GM10847 (cell line): ENCODE data around the gene KLHDC9.

ENCODE experiments used
- POLR2A ChIP-seq: IDR thresholded peaks from 2 replicates; pipeline ENCODE4 v1.6.1; 2011; ENCODE audit not compliant: insufficient read length; ENCODE audit errors: extremely low read depth

Gene KLHDC9

DNA sequence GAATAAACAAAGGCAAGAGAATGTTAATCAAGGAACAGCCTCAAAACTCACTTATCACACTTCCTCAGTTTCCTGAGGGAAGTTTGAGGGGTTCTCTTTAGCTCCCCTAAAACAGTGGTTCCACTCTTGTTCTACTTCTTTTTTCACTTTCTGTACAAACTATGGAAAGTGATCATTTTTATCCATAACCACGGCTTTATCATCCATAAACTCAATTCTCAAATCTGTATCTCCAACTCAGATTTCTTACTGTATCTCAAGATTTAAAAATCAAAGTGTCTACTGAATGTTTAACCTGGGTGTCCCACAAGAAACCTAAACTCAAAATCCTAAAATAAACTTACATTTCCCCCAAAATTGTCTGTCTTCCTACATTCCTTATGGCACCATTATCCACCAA, 15.8 kb downstream of the KLHDC9 start:
- no peak for TF ChIP-seq POLR2A

- TF ChIP-seq POLR2A: no peak
Observed at GRCh38 chr1:161114556-161114955, 16.4 kb downstream of the KLHDC9 start.

DNA sequence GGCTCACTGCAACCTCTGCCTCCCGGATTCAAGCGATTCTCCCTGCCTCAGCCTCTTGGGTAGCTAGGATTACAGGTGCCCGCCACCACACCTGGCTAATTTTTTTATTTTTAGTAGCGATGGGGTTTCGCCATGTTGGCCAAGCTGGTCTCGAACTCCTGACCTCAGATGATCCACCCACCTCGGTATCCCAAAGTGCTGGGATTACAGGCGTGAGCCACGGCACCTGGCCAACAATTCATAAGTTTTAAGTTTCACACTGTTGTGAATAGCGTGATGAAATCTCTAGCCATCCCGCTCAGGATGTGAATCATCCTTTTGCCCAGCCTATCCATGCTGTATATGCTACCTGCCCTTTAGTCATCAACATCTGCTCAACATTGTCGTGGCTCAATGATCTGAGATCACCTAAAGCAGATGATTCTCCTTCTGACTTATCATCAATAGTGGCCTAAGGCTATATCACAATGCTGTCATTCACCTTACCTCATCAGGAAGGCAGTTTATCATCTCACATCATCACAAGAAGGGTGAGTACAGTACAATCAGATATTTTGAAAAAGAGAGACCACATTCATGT, 17.1 kb downstream of the KLHDC9 start:
- no peak for TF ChIP-seq POLR2A

DNA sequence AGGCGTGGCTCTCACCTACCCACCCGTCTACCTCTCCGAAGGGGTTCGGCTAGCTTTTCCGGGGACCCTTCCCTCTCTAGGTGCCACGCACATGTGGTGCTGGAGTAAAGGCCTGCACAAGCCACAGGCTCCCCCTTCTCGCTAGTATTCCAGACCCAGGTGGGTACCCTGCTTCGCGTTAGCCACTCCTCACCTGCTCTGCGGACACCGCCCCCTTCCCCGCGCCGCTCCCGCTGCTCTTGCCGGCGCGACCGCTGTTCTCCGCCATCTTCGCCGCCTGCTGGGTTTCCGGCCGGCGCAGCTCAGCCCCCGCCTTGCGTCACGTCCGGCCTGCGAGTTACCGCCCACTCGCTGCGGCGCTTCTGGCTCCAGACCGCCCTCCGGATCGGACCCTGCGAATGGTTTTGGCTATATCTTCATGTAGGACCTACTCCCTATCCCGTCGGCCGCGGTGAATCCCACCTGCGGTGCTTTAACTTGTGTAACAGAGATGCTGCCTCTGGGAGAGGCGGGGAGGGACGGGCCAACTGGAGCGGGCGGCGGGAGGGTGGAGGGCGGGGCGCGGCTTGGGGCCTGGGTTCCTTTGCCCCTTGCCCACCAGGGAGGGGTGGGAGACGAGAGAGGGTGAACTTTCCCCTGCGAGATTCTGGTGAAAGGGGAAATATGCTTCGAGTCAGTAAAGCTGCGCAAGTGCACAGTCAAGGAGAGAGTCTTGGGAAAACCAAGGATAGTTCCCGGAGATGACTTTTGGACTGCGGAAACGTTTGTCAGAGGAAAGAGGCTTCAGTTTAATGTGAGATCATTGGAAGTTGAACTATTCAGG, 19.8 kb downstream of the KLHDC9 start, which contains the start of the genes NIT1 and PFDN2:
Gene NIT1, plus strand, starts transcription at position 347 of the 823 bp plus-strand sequence. Its CDS starts 72 bp downstream, at position 419.
Gene PFDN2, minus strand, starts transcription at position 279 of the 823 bp plus-strand sequence. Its CDS starts 11 bp downstream, at position 268.
- TF ChIP-seq POLR2A: peak; percentile 87

- no peak for TF ChIP-seq POLR2A
Observed at GRCh38 chr1:161119092-161119903, 21.1 kb downstream of the KLHDC9 start.

DNA sequence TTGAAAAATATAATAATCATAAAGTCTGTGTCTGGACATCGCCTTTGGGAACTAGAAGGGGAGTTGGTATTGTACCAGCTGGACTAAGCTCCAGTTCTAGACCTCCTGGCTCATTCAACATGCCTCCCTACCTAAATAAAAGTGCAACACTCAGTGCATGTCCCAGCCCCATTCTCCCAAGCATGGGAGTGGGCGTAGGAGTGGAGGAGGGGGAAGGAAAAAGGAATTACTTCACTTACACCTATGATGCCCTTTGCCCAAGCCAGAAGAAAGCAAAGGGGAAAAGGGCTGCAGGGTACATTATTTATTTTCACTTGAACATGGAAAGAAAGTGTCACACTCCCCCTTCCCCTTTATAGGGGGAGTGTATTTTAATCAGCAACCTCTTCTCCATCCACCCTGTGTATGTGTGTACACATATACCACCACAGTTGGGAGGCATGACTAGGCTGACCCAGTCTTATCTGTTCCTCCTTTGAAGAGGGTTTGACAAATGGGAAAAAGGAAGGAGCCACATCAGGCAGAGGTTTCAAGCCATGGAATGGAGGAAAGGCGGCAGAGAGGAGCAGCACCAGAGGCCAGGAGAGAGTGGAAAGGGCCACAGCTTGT, 23.0 kb downstream of the KLHDC9 start:
- no peak for TF ChIP-seq POLR2A

GRCh38 chr1:161121834-161122233, 23.7 kb downstream of the KLHDC9 start:
- TF ChIP-seq POLR2A: no peak

DNA sequence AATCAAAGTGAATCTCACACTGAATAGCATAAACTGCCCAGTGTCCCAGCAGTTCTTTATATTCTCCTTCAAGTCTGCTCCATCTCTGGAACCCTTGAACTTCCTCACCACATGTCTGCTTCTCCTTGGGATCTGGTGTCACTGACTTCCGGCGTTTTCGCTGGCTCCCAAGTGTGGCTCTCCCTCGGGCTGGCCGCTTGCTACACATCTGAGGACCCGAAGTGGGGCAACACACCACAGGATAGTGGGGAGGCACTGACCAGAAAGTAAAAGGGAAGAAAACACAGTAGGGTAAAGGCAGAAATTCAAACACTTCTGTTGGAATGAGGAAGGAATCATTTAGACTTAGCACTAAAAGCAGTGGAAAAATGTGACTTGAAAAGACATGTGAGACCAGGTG, 24.8 kb downstream of the KLHDC9 start:
- no peak for TF ChIP-seq POLR2A

GRCh38 chr1:161127649-161128048, 29.5 kb downstream of the KLHDC9 start:
- no peak for TF ChIP-seq POLR2A

- no peak for TF ChIP-seq POLR2A
Observed at GRCh38 chr1:161128591-161129420, 30.6 kb downstream of the KLHDC9 start.

DNA sequence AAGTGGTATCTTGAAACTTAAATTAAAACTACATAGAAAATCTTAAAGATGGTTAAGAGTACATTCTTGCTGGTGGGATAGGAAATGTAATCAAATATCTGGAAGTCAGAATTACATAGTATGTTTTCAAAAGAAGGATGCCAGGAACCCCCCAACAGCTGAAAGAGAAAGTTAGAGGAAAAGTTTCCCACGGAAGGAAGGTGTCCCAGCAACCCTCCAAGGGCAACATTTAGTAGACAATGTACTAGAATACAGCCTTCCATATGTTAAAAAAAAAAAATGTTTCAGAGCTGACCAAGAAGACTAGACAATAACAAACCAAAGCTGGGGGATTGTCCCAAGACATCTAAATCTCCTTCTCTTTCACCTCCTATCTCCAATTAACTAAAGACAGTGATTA, 32.1 kb downstream of the KLHDC9 start:
- TF ChIP-seq POLR2A: no peak

DNA sequence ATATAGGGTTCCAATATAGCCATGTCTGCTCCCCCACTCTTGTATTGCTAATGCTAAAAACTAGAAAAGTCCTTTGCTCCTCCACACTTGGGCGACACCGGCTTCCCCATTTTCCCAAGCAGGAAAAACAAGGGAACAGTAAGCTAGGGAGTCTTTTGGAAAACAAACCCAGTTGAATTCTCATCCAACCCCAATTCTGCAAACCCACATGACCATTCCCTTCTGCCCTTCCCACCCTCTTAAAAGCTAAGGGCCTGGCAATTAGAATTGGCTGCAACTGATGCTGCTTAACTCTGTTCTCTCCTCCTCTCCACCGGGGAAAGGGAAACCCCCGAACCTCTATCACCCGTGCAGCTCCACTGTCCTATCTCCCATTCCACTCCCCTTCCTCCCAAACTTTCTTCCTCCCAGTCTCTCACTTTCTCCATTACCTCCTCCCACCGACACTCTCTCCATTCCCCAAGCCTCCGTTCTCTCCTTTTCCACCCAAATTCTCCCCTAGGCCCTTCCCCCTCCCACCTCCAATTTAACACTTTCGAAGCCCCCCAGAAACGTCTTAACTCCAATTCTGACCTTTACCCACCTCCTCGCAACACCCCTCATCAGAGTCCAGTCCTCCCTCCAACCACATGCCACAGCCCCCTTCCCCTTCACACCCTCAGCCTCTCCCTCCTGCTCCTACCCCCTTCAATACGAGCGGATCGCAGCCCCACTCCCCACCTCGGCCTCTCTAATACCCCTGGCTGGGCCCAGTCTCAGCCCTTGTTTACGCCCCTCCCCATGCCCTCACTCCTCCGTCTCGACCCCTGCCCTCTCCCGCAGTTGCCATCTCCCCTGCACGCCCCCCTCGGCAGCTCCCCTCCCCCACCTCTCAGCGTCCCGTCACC, 33.6 kb downstream of the KLHDC9 start:
- no peak for TF ChIP-seq POLR2A

GRCh38 chr1:161132410-161133219, 34.5 kb downstream of the KLHDC9 start, which contains the start of gene DEDD:
Gene DEDD (minus strand): TSS chr1:161132667. CDS start chr1:161124462, 8,205 bp downstream.
- peak; percentile 56 for TF ChIP-seq POLR2A
